ENCODE measurements around the gene MSRB3.

Gene MSRB3

GRCh38 chr12:65391711-65392110 is 113.2 kb downstream of the MSRB3 start:
- DNase-seq (ENCODE audit: low read depth in 2 of 2) = no peak

- no peak for DNase-seq (ENCODE audit: low read depth in 2 of 2)
Measured at GRCh38 chr12:65392491-65392890, 114.0 kb downstream of the MSRB3 start.

DNA sequence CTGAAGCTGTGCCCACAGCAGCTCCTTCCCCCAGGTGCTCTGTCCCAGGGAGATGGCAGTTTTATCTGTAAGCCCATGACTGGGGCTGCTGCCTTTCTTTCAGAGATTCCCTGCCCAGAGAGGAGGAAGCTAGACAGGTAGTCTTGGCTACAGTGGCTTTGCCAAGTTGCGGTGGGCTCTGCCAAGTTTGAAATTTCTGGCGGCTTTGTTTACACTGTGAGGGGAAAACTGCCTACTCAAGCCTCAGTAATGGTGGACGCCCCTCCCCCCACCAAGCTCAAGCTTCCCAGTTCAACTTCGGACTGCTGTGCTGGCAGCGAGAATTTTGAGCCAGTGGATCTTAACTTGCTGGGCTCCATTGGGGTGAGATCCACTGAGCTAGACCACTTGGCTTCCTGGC is 124.7 kb downstream of the MSRB3 start:
- no peak for DNase-seq (ENCODE audit: low read depth in 2 of 2)

DNA sequence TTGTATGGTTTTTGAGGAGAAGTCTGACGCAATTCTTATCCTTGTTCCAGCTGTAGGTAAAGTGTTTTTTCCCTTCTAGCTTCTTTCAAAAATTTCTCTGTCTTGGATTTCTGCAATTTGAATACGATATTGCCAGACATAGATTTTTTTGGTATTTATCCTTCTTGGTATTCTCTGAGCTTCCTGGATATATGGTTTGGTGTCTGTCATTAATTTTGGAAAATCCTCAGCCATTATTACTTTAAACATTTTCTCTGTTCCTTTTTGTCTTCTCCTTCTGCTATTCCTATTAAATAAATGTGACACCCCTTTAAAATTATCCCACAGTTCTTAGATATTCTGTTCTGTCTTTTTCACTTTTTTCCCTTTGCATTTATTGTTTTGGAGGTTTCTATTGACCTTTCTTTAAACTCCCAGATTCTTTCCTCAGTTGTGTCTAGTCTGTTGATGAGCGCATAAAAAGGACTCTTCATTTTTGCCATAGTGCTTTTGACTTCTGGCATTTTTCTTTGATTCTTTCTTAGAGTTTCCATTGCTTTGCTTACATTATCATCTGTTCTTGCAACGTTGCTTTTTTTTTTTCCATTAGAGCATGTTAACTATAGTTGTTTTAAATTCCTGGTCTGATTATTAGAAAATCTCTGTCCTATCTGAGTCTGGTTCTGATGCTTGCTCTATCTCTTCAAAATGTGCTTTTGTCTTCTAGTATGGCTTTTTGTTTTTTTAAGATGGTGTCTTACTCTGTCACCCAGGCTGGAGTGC is 129.1 kb downstream of the MSRB3 start:
- DNase-seq (ENCODE audit: low read depth in 2 of 2) = no peak

DNA sequence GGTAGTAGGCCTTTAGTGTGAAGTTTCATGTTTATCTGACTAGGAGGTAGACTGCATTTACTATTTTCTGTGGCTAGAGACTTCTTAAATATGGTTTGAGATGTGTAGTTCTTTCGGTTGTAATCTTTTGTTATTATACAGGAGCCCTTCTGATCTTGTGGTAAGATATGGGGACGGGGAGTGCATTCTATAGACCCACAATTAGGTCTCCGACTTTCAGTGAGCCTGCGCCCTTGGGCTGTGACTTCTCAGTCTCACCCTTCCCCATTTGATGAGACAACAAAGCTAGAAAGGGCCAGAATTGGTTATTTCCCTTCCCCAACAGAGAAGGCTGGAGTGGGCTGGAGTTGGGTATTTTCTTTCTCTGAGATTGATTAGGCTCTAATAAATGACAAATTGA is 130.0 kb downstream of the MSRB3 start:
- DNase-seq (ENCODE audit: low read depth in 2 of 2) = no peak

DNA sequence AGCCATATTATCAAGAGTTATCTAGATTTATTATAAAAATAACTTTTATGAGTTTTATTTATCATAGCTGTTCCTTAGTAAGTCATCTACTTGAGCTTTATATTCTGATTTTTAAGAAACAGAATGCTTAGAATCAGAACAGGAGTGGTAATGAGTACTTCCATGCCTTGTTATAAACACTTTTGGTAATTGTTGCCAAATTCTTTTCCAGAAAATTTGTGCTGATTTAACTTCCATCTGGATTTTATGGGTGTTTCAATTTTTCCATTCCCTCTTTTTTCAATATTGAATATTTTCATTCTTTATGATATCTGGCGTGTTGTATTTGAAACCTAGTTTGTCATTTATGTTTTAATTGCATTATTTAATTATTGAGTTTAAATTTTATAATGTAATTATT is 131.2 kb downstream of the MSRB3 start:
- DNase-seq (ENCODE audit: low read depth in 2 of 2) = no peak

DNA sequence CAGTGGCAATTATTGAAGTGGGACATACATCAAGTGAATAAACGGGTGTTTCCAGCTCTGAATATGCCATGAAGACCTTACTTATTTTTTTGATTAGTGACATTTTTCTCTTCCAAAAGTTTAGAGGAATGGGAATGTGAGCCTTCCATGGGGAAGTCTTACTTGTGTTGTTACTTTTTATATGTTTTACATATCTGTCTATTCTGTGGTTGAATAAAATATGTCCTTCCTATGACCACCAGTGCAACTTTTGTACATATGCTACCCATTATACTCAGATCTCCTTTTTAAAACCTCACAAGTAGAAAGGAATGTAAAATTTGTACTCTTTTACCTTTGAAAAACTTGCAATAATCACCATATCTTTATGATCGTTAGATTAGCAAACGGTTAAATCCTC is 132.7 kb downstream of the MSRB3 start:
- DNase-seq (ENCODE audit: low read depth in 2 of 2) = peak; percentile 60 to 62

DNA sequence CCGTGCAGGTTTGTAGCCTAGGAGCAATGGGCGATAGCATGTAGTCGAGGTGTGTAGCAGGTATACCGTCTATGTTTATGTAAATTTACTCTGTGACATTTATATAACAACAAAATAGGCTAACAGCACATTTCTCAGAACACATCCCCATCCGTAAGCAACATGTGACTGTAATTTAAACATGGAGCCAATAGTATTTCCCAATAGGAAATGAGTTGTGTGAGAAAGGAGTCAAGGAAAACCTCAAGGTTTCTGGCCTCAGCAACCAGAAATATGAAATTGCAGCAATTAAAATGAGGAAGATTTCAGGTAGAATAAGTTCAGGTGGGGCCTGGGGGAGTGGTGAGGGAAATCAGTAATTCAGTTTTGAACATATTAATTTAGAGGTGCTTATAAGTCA is 136.0 kb downstream of the MSRB3 start:
- no peak for DNase-seq (ENCODE audit: low read depth in 2 of 2)

DNA sequence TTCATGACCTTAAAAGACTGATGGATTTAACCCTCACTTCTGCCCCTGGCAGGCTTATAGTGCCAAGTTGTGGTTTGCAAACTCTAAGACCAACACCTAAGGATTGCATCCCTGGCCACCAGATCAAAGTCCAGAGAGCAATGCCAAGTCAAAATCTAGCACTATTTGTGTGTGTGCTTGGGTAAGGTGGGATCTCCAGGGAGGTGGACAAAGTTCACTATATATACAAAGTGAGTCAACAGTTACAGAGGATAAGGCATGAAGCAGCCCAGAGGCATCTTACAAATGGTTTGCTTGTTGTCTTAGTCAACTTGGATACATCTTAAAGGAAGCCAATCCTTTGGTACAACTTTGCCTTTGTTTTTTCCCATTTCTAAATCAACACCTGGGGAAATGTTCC is 137.3 kb downstream of the MSRB3 start:
- DNase-seq (ENCODE audit: low read depth in 2 of 2) = no peak

- DNase-seq (ENCODE audit: low read depth in 2 of 2) = no peak
Measured at GRCh38 chr12:65419284-65420072, 141.0 kb downstream of the MSRB3 start.

DNA sequence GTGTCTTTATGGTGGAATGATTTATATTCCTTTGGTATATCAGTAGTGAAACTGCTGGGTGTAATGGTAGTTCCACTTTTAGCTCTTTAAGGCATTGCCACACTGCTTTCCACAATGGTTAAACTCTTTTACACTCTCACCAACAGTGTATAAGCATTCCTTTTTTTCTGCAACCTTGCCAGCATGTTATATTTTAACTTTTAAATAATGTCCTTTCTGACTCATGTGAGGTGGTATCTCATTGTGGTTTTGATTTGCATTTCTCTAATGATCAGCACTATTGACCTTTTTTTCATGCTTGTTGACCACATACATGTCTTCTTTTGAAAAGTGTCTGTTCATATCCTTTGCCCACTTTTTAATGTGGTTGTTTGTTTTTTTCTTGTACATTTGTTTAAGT is 142.5 kb downstream of the MSRB3 start:
- DNase-seq (ENCODE audit: low read depth in 2 of 2) = no peak

- DNase-seq (ENCODE audit: low read depth in 2 of 2) = no peak
Measured at GRCh38 chr12:65427646-65428045, 149.2 kb downstream of the MSRB3 start.

- no peak for DNase-seq (ENCODE audit: low read depth in 2 of 2)
Measured at GRCh38 chr12:65430006-65430405, 151.5 kb downstream of the MSRB3 start.

GRCh38 chr12:65430571-65431306 is 152.3 kb downstream of the MSRB3 start:
- DNase-seq (ENCODE audit: low read depth in 2 of 2) = peak; percentile 66 to 67

DNA sequence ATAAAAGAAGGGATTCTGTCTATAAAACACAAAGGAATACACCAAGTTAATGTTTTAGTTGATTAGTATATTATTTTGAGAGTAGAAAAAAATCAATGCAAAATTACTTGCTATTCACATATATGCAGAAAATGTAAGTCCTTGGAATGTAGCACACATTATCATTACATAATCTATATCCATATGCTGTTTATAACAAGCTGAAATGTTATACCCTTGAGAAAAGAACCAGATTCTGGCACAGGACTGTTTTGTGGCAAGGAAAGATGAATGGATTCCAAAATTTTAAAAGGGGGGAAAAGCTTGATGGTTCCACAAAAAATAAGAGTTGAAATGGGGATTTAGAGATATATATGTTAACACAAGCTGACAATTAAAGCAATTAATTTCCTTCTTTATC is 153.6 kb downstream of the MSRB3 start:
- no peak for DNase-seq (ENCODE audit: low read depth in 2 of 2)

GRCh38 chr12:65432651-65433050 is 154.2 kb downstream of the MSRB3 start:
- no peak for DNase-seq (ENCODE audit: low read depth in 2 of 2)

DNA sequence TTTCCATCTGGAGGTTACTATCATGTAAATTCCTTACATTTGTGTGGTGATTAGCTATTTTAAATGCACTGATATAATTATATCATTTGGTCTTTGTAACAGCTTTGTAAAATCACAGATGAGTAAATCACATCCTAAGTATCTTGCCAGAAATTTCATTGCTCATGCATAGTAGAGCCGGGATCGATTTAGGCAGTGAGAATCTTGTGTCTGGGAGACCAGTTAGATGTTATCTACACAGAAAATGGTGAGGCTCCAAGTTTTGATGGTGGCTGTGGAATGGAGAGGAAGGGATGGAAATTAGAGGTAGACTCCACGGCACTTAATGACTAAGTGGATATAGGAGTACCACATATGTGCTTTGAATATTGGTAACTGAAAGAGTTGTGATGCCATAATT is 156.3 kb downstream of the MSRB3 start:
- no peak for DNase-seq (ENCODE audit: low read depth in 2 of 2)

- peak in 1 of 2 experiments; percentile 42 for DNase-seq (ENCODE audit: low read depth in 2 of 2)
Measured at GRCh38 chr12:65443038-65443437, 164.6 kb downstream of the MSRB3 start.

DNA sequence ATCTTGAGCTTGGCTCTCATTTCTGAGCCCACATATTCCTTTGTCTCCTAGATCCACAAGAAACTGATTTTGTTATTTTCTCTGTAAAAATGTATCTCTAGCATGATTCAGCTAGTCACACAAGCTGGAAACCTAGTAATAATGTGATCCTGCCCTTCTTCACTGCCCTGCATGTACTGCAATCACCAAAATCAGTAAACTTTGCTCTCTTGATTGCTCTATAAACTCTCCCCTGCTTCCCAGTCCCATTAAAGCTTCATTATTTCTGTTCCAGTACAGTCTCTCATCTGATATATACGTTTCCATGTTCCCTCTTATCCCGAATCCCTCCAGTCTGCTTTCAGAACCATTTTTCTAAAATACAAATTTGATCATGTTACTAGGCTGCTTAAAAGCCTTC is 166.5 kb downstream of the MSRB3 start:
- no peak for DNase-seq (ENCODE audit: low read depth in 2 of 2)

GRCh38 chr12:65446901-65447300 is 168.4 kb downstream of the MSRB3 start:
- no peak for DNase-seq (ENCODE audit: low read depth in 2 of 2)

GRCh38 chr12:65449400-65449799 is 170.9 kb downstream of the MSRB3 start:
- DNase-seq (ENCODE audit: low read depth in 2 of 2) = no peak

DNA sequence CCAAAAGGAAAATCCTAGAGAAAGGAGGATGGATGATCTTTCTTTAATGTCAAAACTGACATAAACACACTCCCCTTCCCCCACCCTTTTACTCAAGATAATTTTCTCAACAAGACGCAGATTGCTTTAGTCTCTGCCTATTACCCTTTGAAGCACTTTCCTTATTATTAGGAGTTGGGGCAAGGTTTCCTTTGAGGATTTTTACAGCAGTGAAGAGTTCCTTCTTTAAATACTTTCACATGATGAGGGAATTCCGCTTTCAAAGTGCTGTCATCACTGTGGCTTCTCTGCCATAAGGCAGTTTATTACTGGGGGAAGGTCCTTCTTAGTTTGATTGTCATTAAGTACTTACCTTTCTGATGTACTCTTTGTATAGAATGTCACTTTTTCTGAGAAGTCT is 172.1 kb downstream of the MSRB3 start:
- DNase-seq (ENCODE audit: low read depth in 2 of 2) = no peak
